ENCODE results near the gene NAMPT. TPM values are rescaled to one million over a fixed set of nuclear protein-coding genes. Genes with fewer than 3 reads are reported as not detected.

NAMPT gene
- total RNA-seq, 4 donors from 2014 or later = 274 to 823 (median 604) TPM

- H3K4me1 ChIP-seq = peaks cover 0 to 39% (median 12%) of the 10 kb centered on the region in 3 donors
- DNase-seq = no peak
- no peak for TF ChIP-seq POLR2A (IDR thresholded peaks at IDR 0.05)
- no peak for TF ChIP-seq CTCF (IDR thresholded peaks at IDR 0.05)
- H3K4me3 ChIP-seq = no peak overlapping the region
- WGBS, 2 donors = 43 to 78% methylated on average over 4 of the region's 4 CpGs
- H3K27me3 ChIP-seq = no peaks in the 10 kb centered on the region
- peak overlapping the region in 2 of 4 donors; percentile 17 to 38 for H3K27ac ChIP-seq
- intact Hi-C loops (cut with DNase I) = no loop called here
- no peaks in the 10 kb centered on the region for H3K36me3 ChIP-seq
- H3K9me3 ChIP-seq = no peaks in the 10 kb centered on the region
These were observed 61.6 kb downstream of the NAMPT start for GRCh38 chr7:106223156-106223555.

GRCh38 chr7:106222545-106222944 is 62.2 kb downstream of the NAMPT start:
- Histone ChIP-seq H3K9me3 (no peaks in the 10 kb centered on the region), H3K27me3 (no peaks in the 10 kb centered on the region), H3K36me3 (no peaks in the 10 kb centered on the region), H3K4me1 (peaks cover 0 to 45% (median 16%) of the 10 kb centered on the region in 3 donors), H3K27ac (peak overlapping the region in 1 of 4 donors; percentile 38), H3K4me3 (no peak overlapping the region)
- no peak for DNase-seq
- TF ChIP-seq CTCF (IDR thresholded peaks at IDR 0.05) (no peak), POLR2A (IDR thresholded peaks at IDR 0.05) (no peak)
- WGBS, 2 donors = 79 to 92% methylated on average over 2 of the region's 2 CpGs
- intact Hi-C loops (cut with DNase I) = no loop called here

GRCh38 chr7:106220307-106220706 is 64.5 kb downstream of the NAMPT start:
- TF ChIP-seq POLR2A (IDR thresholded peaks at IDR 0.05) = no peak
- TF ChIP-seq CTCF (IDR thresholded peaks at IDR 0.05) = no peak
- 55 to 59% methylated on average over 3 of the region's 3 CpGs for WGBS, 2 donors
- Histone ChIP-seq H3K9me3 (no peaks in the 10 kb centered on the region), H3K27me3 (no peaks in the 10 kb centered on the region), H3K4me1 (peaks cover 13 to 65% (median 31%) of the 10 kb centered on the region in 3 donors), H3K4me3 (no peak overlapping the region), H3K36me3 (no peaks in the 10 kb centered on the region), H3K27ac (peak overlapping the region in 1 of 4 donors; percentile 79)
- intact Hi-C loops (cut with DNase I) = no loop called here
- no peak for DNase-seq

- Histone ChIP-seq H3K9me3 (no peaks in the 10 kb centered on the region), H3K36me3 (no peaks in the 10 kb centered on the region), H3K27ac (peak overlapping the region in 3 of 4 donors; percentile 41 to 83 (median 79)), H3K4me3 (no peak overlapping the region), H3K4me1 (peaks cover 13 to 65% (median 31%) of the 10 kb centered on the region in 3 donors), H3K27me3 (no peaks in the 10 kb centered on the region)
- WGBS, 2 donors = 67 to 68% methylated on average over 3 of the region's 3 CpGs
- no peak for DNase-seq
- no peak for TF ChIP-seq CTCF (IDR thresholded peaks at IDR 0.05)
- TF ChIP-seq POLR2A (IDR thresholded peaks at IDR 0.05) = no peak
- intact Hi-C loops (cut with DNase I) = no loop called here
These were observed 65.6 kb downstream of the NAMPT start for GRCh38 chr7:106219170-106219569.

- DNase-seq = no peak
- H3K4me3 ChIP-seq = no peak overlapping the region
- no peaks in the 10 kb centered on the region for H3K27me3 ChIP-seq
- no peaks in the 10 kb centered on the region for H3K9me3 ChIP-seq
- WGBS, 2 donors = 60 to 91% methylated on average over 3 of the region's 3 CpGs
- H3K4me1 ChIP-seq = peaks cover 13 to 65% (median 31%) of the 10 kb centered on the region in 3 donors
- H3K27ac ChIP-seq = peak overlapping the region in 3 of 4 donors; percentile 79 to 88 (median 83)
- no peaks in the 10 kb centered on the region for H3K36me3 ChIP-seq
- TF ChIP-seq POLR2A (IDR thresholded peaks at IDR 0.05) = no peak
- intact Hi-C loops (cut with DNase I) = no loop called here
These were observed 66.2 kb downstream of the NAMPT start for GRCh38 chr7:106218546-106218945.

Data from esophagus squamous epithelium (tissue), 5 donors.